ENCODE results near the gene NDOR1.
A peak's percentile ranks its signal among the peaks of the same experiment; 100 is the strongest.
"Not testable (repeated sequence)": the region's sequence is repeated elsewhere in the genome, so short reads cannot be mapped to it uniquely, and the experiment has no call there.

NDOR1 gene

GRCh38 chr9:137233143-137233980, 27.9 kb downstream of the NDOR1 start:
- DNase-seq, result no peak

- DNase-seq, result no peak
These were observed 28.7 kb downstream of the NDOR1 start for GRCh38 chr9:137234055-137234697.

GRCh38 chr9:137234758-137235423, 29.4 kb downstream of the NDOR1 start:
- no peak for DNase-seq

GRCh38 chr9:137235424-137236237, 30.1 kb downstream of the NDOR1 start:
- DNase-seq, result no peak

GRCh38 chr9:137236238-137236935, 30.9 kb downstream of the NDOR1 start:
- DNase-seq, result peak; percentile 62 to 86

- DNase-seq, result no peak
These were observed 31.5 kb downstream of the NDOR1 start for GRCh38 chr9:137236936-137237421.

- no peak for DNase-seq
These were observed 32.5 kb downstream of the NDOR1 start for GRCh38 chr9:137237759-137238726.

GRCh38 chr9:137239541-137240200, 34.2 kb downstream of the NDOR1 start:
- DNase-seq, result not testable (repeated sequence)

- DNase-seq, result peak in 1 of 2 donors; percentile 51
These were observed 34.9 kb downstream of the NDOR1 start for GRCh38 chr9:137240318-137240840.

GRCh38 chr9:137240841-137241489, 35.5 kb downstream of the NDOR1 start, which contains the start of gene TUBB4B:
TSS of gene TUBB4B (plus strand) at chr9:137241287. CDS start at chr9:137241361, 74 bp downstream.
- peak; percentile 99 to 100 for DNase-seq

GRCh38 chr9:137241490-137242268, 36.2 kb downstream of the NDOR1 start:
- DNase-seq, result peak; percentile 57 to 67

GRCh38 chr9:137242269-137243203, 37.0 kb downstream of the NDOR1 start:
- DNase-seq, result no peak

GRCh38 chr9:137243266-137243625, 37.7 kb downstream of the NDOR1 start:
- DNase-seq, result not testable (repeated sequence)

GRCh38 chr9:137243626-137244485, 38.4 kb downstream of the NDOR1 start:
- DNase-seq, result no peak

- DNase-seq, result no peak
These were observed 39.3 kb downstream of the NDOR1 start for GRCh38 chr9:137244486-137245449.
